Omental fat pad (tissue), 4 donors: ENCODE data around the gene CYP21A2. TPM values are rescaled to one million over a fixed set of nuclear protein-coding genes. Genes with fewer than 3 reads are reported as not detected.

Experiments
- ATAC-seq: fragments of 150-250 bp; one replicate; pipeline ENCODE4 v1.9.1; 2016; ENCODE audit warnings: mild to moderate bottlenecking, moderate library complexity; ENCODE audit not compliant: low FRiP score
- DNase-seq: peaks from one replicate; pipeline ENCODE4 v3.0.0-alpha.2; 2019; ENCODE audit warnings: low spot score
- CTCF ChIP-seq, 3 donors: fragments of 450-650 bp; IDR thresholded peaks; one replicate each; pipeline ENCODE4 v1.5.1; 2016 to 2017; ENCODE audit warnings: antibody characterized with exemption in 3 of 3, mild to moderate bottlenecking in 3 of 3, moderate library complexity in 2 of 3
- small RNA-seq: library from RNA; depleted of rRNA; stranded (forward); fragments of <200 nt; gene quantifications from one replicate; pipeline ENCODE3, GENCODE V24; 2016
- total RNA-seq, 4 donors: library from RNA; depleted of rRNA; stranded (reverse); fragments of >200 nt; gene quantifications; one replicate each; pipeline ENCODE4 v1.1.0, GENCODE V29; 2016

The CYP21A2 gene
- total RNA-seq, 4 donors from 2014 or later: 0.63 to 5.7 (median 2.8) TPM

GRCh38 chr6:32088487-32089049, 50.4 kb downstream of the CYP21A2 start:
- DNase-seq (no peak), ATAC-seq (no peak)
- TF ChIP-seq CTCF (IDR thresholded peaks at IDR 0.05): no peak

- ATAC-seq: no peak
- no peak for TF ChIP-seq CTCF (IDR thresholded peaks at IDR 0.05)
- DNase-seq: no peak
These were observed 51.0 kb downstream of the CYP21A2 start for GRCh38 chr6:32089082-32089828.

Small RNA genes within 50 kb of the gene (small RNA-seq; reads per million reads assigned to genes)
- not detected for gene RNA5SP206

Other genes with a start within 250 kb of the CYP21A2 start
- gene VARS1, start 242.7 kb upstream of the CYP21A2 start, total RNA-seq: 10 to 100 TPM; 31.6 to 47.0 (median 34.6) TPM
- gene LSM2, start 231.4 kb upstream of the CYP21A2 start, total RNA-seq: 10 to 100 TPM; 19.8 to 35.1 (median 30.4) TPM
- gene HSPA1L, start 223.1 kb upstream of the CYP21A2 start, total RNA-seq: 1 to 10 TPM in 3 of 4 donors, under 1 TPM in 1; 0.48 to 3.0 (median 1.9) TPM
- 1,000 to 10,000 TPM in 1 of 4 donors, 100 to 1,000 TPM in 3; 155 to 1,684 (median 309) TPM for gene HSPA1A, start 222.9 kb upstream of the CYP21A2 start, total RNA-seq
- 1,000 to 10,000 TPM in 1 of 4 donors, 100 to 1,000 TPM in 3; 174 to 1,642 (median 258) TPM for gene HSPA1B, start 210.7 kb upstream of the CYP21A2 start, total RNA-seq
- gene NEU1, start 175.6 kb upstream of the CYP21A2 start, total RNA-seq: 10 to 100 TPM; 44.1 to 63.8 (median 55.2) TPM
- under 1 TPM in 3 of 4 donors, not detected in 1; 0.19 to 0.84 (median 0.38) TPM for gene SLC44A4, start 159.4 kb upstream of the CYP21A2 start, total RNA-seq
- 10 to 100 TPM; 17.4 to 25.9 (median 20.0) TPM for gene EHMT2, start 140.7 kb upstream of the CYP21A2 start, total RNA-seq
- gene ZBTB12, start 136.3 kb upstream of the CYP21A2 start, total RNA-seq: 1 to 10 TPM in 3 of 4 donors, under 1 TPM in 1; 0.48 to 1.9 (median 1.4) TPM
- 10 to 100 TPM; 30.6 to 96.1 (median 46.0) TPM for gene C2, start 110.7 kb upstream of the CYP21A2 start, total RNA-seq
- 1,000 to 10,000 TPM in 1 of 4 donors, 100 to 1,000 TPM in 2, 10 to 100 TPM in 1; 16.7 to 1,024 (median 264) TPM for gene CFB, start 92.3 kb upstream of the CYP21A2 start, total RNA-seq
- gene NELFE, start 79.4 kb upstream of the CYP21A2 start, total RNA-seq: 10 to 100 TPM; 67.0 to 94.0 (median 75.0) TPM
- 10 to 100 TPM; 31.3 to 50.8 (median 44.8) TPM for gene SKIC2, start 79.2 kb upstream of the CYP21A2 start, total RNA-seq
- gene DXO, start 66.3 kb upstream of the CYP21A2 start, total RNA-seq: 10 to 100 TPM; 15.6 to 19.9 (median 18.4) TPM
- gene C4A, start 56.4 kb upstream of the CYP21A2 start, total RNA-seq: 100 to 1,000 TPM in 3 of 4 donors, 10 to 100 TPM in 1; 16.6 to 652 (median 239) TPM
- 100 to 1,000 TPM in 3 of 4 donors, 10 to 100 TPM in 1; 15.4 to 912 (median 204) TPM for gene C4B, start 23.6 kb upstream of the CYP21A2 start, total RNA-seq
- gene TNXB, start 70.9 kb downstream of the CYP21A2 start, total RNA-seq: 100 to 1,000 TPM; 129 to 311 (median 137) TPM
- 10 to 100 TPM; 23.2 to 44.3 (median 24.4) TPM for gene ATF6B, start 89.8 kb downstream of the CYP21A2 start, total RNA-seq
- gene FKBPL, start 91.9 kb downstream of the CYP21A2 start, total RNA-seq: 1 to 10 TPM; 2.1 to 3.9 (median 2.7) TPM
- 1 to 10 TPM in 1 of 4 donors, under 1 TPM in 3; 0.24 to 1.0 (median 0.34) TPM for gene PRRT1, start 113.5 kb downstream of the CYP21A2 start, total RNA-seq
- gene PPT2, start 115.7 kb downstream of the CYP21A2 start, total RNA-seq: 100 to 1,000 TPM in 1 of 4 donors, 10 to 100 TPM in 3; 21.5 to 161 (median 34.3) TPM
- gene EGFL8, start 126.2 kb downstream of the CYP21A2 start, total RNA-seq: 10 to 100 TPM in 3 of 4 donors, 1 to 10 TPM in 1; 8.9 to 17.3 (median 13.3) TPM
- 10 to 100 TPM; 26.4 to 40.9 (median 35.7) TPM for gene AGPAT1, start 137.7 kb downstream of the CYP21A2 start, total RNA-seq
- 10 to 100 TPM; 35.1 to 59.1 (median 50.6) TPM for gene RNF5, start 140.0 kb downstream of the CYP21A2 start, total RNA-seq
- 1 to 10 TPM in 3 of 4 donors, under 1 TPM in 1; 0.48 to 9.3 (median 1.2) TPM for gene AGER, start 145.8 kb downstream of the CYP21A2 start, total RNA-seq
- gene PBX2, start 151.8 kb downstream of the CYP21A2 start, total RNA-seq: 10 to 100 TPM; 27.7 to 65.3 (median 34.6) TPM
- 10 to 100 TPM in 3 of 4 donors, 1 to 10 TPM in 1; 9.7 to 28.3 (median 23.2) TPM for gene GPSM3, start 154.2 kb downstream of the CYP21A2 start, total RNA-seq
- 100 to 1,000 TPM in 1 of 4 donors, 10 to 100 TPM in 3; 15.1 to 208 (median 49.7) TPM for gene NOTCH4, start 185.7 kb downstream of the CYP21A2 start, total RNA-seq